Activated CD8-positive, alpha-beta T cell treated with anti-CD3 and anti-CD28 coated beads for 36 hours (primary cell): Measurements from ENCODE around the gene SIRT6. TPM values are rescaled to one million over a fixed set of nuclear protein-coding genes. Genes with fewer than 3 reads are reported as not detected.
"Not testable (repeated sequence)": the region's sequence is repeated elsewhere in the genome, so short reads cannot be mapped to it uniquely, and the experiment has no call there.

Experiments used
- ATAC-seq: fragments of 200-7000 bp; cut with Tn5 transposase; one replicate; pipeline ENCODE4 v1.10.0; 2021; ENCODE audit warnings: mild to moderate bottlenecking, moderate library complexity
- CTCF ChIA-PET: fragments of 350-600 bp; sonication (Branson Sonifier 250); formaldehyde crosslinking; loops from one replicate; lab custom pipeline; 2021; ENCODE audit warnings: antibody characterized with exemption; lab: Charles Lee
- POLR2A ChIA-PET: fragments of 350-600 bp; sonication (Branson Sonifier 250); formaldehyde crosslinking; loops from one replicate; lab custom pipeline; 2021; ENCODE audit warnings: antibody characterized with exemption; lab: Charles Lee
- DNase-seq: peaks from one replicate; pipeline ENCODE4 v3.0.0-alpha.2; 2020
- H3K27ac Mint-ChIP-seq: one replicate; pipeline ENCODE4 v1.8.0; 2021; ENCODE audit warnings: mild to moderate bottlenecking, mixed read lengths
- H3K27me3 Mint-ChIP-seq: one replicate; pipeline ENCODE4 v1.8.0; 2021; ENCODE audit warnings: mixed read lengths
- H3K36me3 Mint-ChIP-seq: one replicate; pipeline ENCODE4 v1.8.0; 2021; ENCODE audit warnings: low read depth, mixed read lengths
- H3K4me1 Mint-ChIP-seq: one replicate; pipeline ENCODE4 v1.8.0; 2021; ENCODE audit warnings: low read depth, mixed read lengths
- H3K4me3 Mint-ChIP-seq: one replicate; pipeline ENCODE4 v1.8.0; 2021; ENCODE audit warnings: mild to moderate bottlenecking, moderate library complexity, mixed read lengths
- H3K9me3 Mint-ChIP-seq: one replicate; pipeline ENCODE4 v1.8.0; 2021; ENCODE audit warnings: mixed read lengths
- intact Hi-C: fragments of 100-400 bp; cut with micrococcal nuclease; formaldehyde crosslinking; loops from one replicate; pipeline ENCODE4 v1.10.0; 2022
- total RNA-seq, 2 experiments: library from RNA; stranded (reverse); gene quantifications; one replicate each; pipeline ENCODE4 v1.2.3, GENCODE V29; 2021
- TF ChIP-seq, protein P1 (sequence below): fragments of 200-600 bp; IDR thresholded peaks from one replicate; pipeline ENCODE4 v1.8.0; 2022; ENCODE audit warnings: antibody characterized with exemption, mild to moderate bottlenecking

SIRT6 gene
- total RNA-seq, 2 experiments from 2014 or later, result 26.9 to 28.3 TPM

DNA sequence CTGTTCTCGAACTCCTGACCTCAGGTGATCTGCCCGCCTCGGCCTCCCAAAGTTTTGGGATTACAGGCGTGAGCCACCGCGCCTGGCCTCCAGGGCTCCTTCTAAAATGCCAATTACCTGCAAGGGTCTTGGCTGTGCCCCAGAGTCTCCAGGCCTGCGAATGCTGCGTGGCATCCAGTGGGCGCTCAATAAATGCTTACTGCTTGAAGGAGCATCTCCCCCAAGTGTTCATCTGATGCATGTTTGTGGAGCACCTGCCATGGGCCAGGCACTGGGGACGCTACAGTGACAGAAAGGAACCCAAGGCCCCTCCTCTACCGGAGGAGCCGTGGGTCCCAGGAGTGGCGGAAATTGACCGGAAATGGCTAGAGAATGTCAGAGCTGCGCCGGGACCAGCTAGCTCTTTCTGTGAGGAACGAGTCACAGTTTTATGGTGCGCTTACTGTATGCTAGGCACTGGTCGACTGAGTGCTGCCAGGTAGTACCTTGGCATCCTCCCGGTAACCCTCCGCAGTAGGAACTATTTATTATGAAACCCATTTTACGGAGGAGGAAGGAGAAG is 14.3 kb upstream of the SIRT6 start:
- peaks cover 10% of the 10 kb centered on the region for H3K4me1 Mint-ChIP-seq
- H3K4me3 Mint-ChIP-seq, result no peak overlapping the region
- H3K27me3 Mint-ChIP-seq, result peaks cover 45% of the 10 kb centered on the region
- H3K27ac Mint-ChIP-seq, result no peak overlapping the region
- POLR2A ChIA-PET, result no interaction called here
- ATAC-seq, result no peak
- peaks cover 6% of the 10 kb centered on the region for H3K9me3 Mint-ChIP-seq
- H3K36me3 Mint-ChIP-seq, result peaks cover 4% of the 10 kb centered on the region
- DNase-seq, result no peak
- CTCF ChIA-PET, result interaction anchor here (1.9 kb wide), 1 partner anchor 57 kb away, joined by 6 read pairs; no protein-coding TSS in a partner anchor
- TF ChIP-seq, protein P1, sequence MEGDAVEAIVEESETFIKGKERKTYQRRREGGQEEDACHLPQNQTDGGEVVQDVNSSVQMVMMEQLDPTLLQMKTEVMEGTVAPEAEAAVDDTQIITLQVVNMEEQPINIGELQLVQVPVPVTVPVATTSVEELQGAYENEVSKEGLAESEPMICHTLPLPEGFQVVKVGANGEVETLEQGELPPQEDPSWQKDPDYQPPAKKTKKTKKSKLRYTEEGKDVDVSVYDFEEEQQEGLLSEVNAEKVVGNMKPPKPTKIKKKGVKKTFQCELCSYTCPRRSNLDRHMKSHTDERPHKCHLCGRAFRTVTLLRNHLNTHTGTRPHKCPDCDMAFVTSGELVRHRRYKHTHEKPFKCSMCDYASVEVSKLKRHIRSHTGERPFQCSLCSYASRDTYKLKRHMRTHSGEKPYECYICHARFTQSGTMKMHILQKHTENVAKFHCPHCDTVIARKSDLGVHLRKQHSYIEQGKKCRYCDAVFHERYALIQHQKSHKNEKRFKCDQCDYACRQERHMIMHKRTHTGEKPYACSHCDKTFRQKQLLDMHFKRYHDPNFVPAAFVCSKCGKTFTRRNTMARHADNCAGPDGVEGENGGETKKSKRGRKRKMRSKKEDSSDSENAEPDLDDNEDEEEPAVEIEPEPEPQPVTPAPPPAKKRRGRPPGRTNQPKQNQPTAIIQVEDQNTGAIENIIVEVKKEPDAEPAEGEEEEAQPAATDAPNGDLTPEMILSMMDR, result no peak
- intact Hi-C loops, result no loop called here

DNA sequence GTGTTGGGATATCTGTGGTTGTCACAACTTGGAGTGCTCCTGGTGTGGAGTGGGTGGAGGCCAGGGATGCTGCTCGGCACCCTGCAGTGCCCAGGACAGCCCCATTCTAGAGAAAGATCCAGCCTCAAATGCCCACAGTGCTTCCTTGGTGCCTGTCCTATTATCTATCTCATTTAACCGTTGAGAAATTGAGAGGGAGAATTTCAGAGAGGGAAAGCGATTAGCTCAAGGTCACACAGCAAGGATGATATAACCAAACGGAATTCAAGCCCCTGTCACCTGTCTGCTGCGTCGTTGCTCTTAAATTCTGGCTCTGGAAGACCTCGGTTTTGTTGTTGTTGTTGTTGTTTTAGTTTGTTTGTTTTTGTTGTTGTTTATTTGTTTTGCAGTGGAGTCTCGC is 13.6 kb upstream of the SIRT6 start:
- Mint-ChIP-seq H3K4me1 (peaks cover 10% of the 10 kb centered on the region), H3K9me3 (peaks cover 6% of the 10 kb centered on the region), H3K4me3 (no peak overlapping the region), H3K27me3 (peaks cover 42% of the 10 kb centered on the region), H3K36me3 (peaks cover 4% of the 10 kb centered on the region), H3K27ac (no peak overlapping the region)
- ATAC-seq (no peak), DNase-seq (no peak)
- POLR2A ChIA-PET, result no interaction called here
- CTCF ChIA-PET, result interaction anchor here (1.9 kb wide), 1 partner anchor 57 kb away, joined by 6 read pairs; no protein-coding TSS in a partner anchor
- TF ChIP-seq, protein P1, result no peak
- intact Hi-C loops, result no loop called here

DNA sequence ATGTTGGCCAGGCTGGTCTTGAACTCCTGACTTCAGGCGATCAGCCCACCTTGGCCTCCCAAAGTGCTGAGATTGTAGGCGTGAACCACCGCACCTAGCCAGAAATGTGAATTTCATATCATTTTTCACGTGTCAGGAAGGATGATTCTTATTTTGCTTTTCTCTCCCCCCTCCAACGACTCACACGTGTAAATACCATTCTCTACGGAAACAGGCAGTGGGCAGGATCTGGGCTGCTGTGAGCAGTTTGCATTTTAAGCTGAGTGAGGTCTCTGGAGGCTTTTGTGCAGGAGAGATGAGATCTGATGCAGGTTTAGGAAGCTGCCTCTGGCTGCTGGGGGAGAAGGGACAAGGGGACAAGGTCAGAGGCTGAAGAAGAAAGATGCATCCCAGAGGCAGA is 12.0 kb upstream of the SIRT6 start:
- TF ChIP-seq, protein P1, result no peak
- Mint-ChIP-seq H3K36me3 (peaks cover 4% of the 10 kb centered on the region), H3K4me1 (peaks cover 10% of the 10 kb centered on the region), H3K27me3 (peaks cover 37% of the 10 kb centered on the region), H3K9me3 (peaks cover 6% of the 10 kb centered on the region), H3K27ac (no peak overlapping the region), H3K4me3 (no peak overlapping the region)
- ChIA-PET POLR2A (no interaction called here), CTCF (no interaction called here)
- ATAC-seq, result no peak
- intact Hi-C loops, result no loop called here
- no peak for DNase-seq

DNA sequence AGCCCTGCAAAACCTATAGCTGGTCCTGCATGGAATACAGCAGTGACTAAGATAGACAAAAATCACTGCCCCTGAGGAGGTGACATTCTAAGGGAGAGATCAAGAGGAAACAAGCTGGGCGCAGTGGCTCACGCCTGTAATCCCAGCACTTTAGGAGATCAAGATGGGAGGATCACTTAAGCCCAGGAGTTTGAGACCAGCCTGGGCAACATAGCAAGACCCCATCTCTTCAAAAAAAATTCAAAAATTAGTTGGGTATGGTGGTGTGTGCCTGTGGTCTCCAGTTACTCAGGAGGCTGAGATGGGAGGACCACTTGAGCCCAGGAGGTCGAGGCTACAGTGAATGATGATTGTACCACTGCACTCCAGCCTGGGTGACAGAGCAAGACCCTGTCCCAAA is 10.2 kb upstream of the SIRT6 start:
- DNase-seq, H3K36me3 Mint-ChIP-seq, intact Hi-C loops, H3K4me3 Mint-ChIP-seq, POLR2A ChIA-PET, H3K9me3 Mint-ChIP-seq, H3K4me1 Mint-ChIP-seq, H3K27ac Mint-ChIP-seq, ATAC-seq: not testable (repeated sequence)
- peaks cover 26% of the 10 kb centered on the region for H3K27me3 Mint-ChIP-seq
- CTCF ChIA-PET, result interaction anchor here (1.6 kb wide), 1 partner anchor 12 kb away, joined by 4 read pairs; no protein-coding TSS in a partner anchor

DNA sequence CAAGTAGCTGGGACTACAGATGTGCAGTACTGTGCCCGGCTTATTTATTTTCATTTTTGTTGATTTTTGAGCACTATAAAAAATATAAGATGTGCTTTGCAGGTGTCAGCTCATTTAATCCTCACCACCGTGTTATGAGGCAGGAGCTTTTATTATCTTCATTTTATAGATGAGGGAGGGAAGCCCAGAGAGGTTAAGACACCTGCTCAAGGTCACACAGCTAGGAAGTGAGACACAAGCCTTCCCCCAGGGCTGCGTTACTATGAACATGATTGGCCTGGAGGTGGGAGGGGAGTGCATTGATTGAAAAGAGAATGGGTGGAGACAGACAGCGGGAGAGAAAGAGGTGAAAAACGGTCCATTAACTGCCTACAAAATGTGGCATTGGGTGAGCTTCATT is 7.3 kb upstream of the SIRT6 start:
- ATAC-seq, result no peak
- CTCF ChIA-PET, result interaction anchor here (0.9 to 1.3 kb wide), 3 partner anchors 15 to 153 kb away, joined by 3 to 7 read pairs (median 4); no protein-coding TSS in a partner anchor
- POLR2A ChIA-PET, result no interaction called here
- intact Hi-C loops, result no loop called here
- no peak overlapping the region for H3K27ac Mint-ChIP-seq
- H3K4me3 Mint-ChIP-seq, result no peak overlapping the region
- TF ChIP-seq, protein P1, result no peak
- peaks cover 2% of the 10 kb centered on the region for H3K4me1 Mint-ChIP-seq
- no peaks in the 10 kb centered on the region for H3K36me3 Mint-ChIP-seq
- H3K27me3 Mint-ChIP-seq, result peaks cover 7% of the 10 kb centered on the region
- DNase-seq, result no peak
- H3K9me3 Mint-ChIP-seq, result no peaks in the 10 kb centered on the region
